ENCODE results near the gene PTH2. TPM values are rescaled to one million over a fixed set of nuclear protein-coding genes. Genes with fewer than 3 reads are reported as not detected.
A peak's percentile ranks its signal among the peaks of the same experiment; 100 is the strongest.

PTH2 gene
- total and polyA plus RNA-seq, 8 donors = not detected

- no peak for TF ChIP-seq CTCF (IDR thresholded peaks at IDR 0.05)
- H3K4me1 ChIP-seq = peaks cover 0 to 31% of the 10 kb centered on the region in 2 donors
- H3K36me3 ChIP-seq = peaks cover 0 to 15% of the 10 kb centered on the region in 2 donors
- ATAC-seq (no peak), DNase-seq (no peak)
- peaks cover 37 to 55% of the 10 kb centered on the region in 2 donors for H3K27me3 ChIP-seq
- no peak overlapping the region for H3K27ac ChIP-seq
- H3K9me3 ChIP-seq = no peaks in the 10 kb centered on the region
- intact Hi-C loops (cut with DNase I) = loop anchor here in 1 of 2 donors (5.0 kb wide), 1 partner anchor 50 kb away; no protein-coding TSS in a partner anchor
- peak overlapping the region in 1 of 2 donors; percentile 84 for H3K4me3 ChIP-seq
Measured at GRCh38 chr19:49442354-49442753, 19.1 kb upstream of the PTH2 start.

DNA sequence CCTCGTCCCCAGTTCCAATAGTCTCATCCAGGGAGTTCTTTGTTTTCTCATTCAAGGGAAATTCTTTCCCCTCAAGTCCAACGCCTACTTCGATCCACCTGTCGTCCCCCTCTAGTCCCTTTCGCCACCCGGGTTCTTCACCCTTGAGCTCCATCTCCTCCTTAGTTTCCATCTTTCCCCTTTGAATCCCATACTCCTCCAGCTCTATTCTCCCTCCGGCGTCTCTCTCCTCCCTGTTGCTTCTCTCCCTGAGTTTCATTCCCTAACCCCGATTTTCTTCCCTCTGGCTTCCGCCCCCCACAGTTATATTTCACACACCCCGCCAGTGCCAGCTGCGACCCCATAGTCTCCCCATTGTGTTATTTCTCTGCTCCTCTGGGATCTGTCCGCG, 18.7 kb upstream of the PTH2 start:
- intact Hi-C loops (cut with DNase I) = loop anchor here in 1 of 2 donors (5.0 kb wide), 1 partner anchor 50 kb away; no protein-coding TSS in a partner anchor
- peaks cover 41 to 59% of the 10 kb centered on the region in 2 donors for H3K27me3 ChIP-seq
- peaks cover 0 to 31% of the 10 kb centered on the region in 2 donors for H3K4me1 ChIP-seq
- ATAC-seq = no peak
- H3K27ac ChIP-seq = no peak overlapping the region
- no peak for TF ChIP-seq CTCF (IDR thresholded peaks at IDR 0.05)
- peaks cover 0 to 11% of the 10 kb centered on the region in 2 donors for H3K36me3 ChIP-seq
- peak overlapping the region in 1 of 2 donors; percentile 84 for H3K4me3 ChIP-seq
- H3K9me3 ChIP-seq = no peaks in the 10 kb centered on the region
- no peak for DNase-seq

GRCh38 chr19:49441210-49441959, 18.1 kb upstream of the PTH2 start, which contains the start of gene SLC17A7:
Gene SLC17A7 (minus strand): TSS chr19:49441527. CDS start chr19:49441379, 148 bp downstream.
- intact Hi-C loops (cut with DNase I) = loop anchor here in 1 of 2 donors (5.0 kb wide), 1 partner anchor 49 kb away; no protein-coding TSS in a partner anchor
- DNase-seq (peak in 1 of 4 donors; percentile 70), ATAC-seq (no peak)
- Histone ChIP-seq H3K27me3 (peaks cover 46 to 65% of the 10 kb centered on the region in 2 donors), H3K4me1 (peaks cover 0 to 34% of the 10 kb centered on the region in 2 donors), H3K4me3 (peak within 1 kb of the TSS in 1 of 2 donors; percentile 84), H3K36me3 (peaks cover 0 to 6% of the 10 kb centered on the region in 2 donors), H3K27ac (no peak within 1 kb of the TSS), H3K9me3 (no peaks in the 10 kb centered on the region)
- TF ChIP-seq CTCF (IDR thresholded peaks at IDR 0.05) = no peak

DNA sequence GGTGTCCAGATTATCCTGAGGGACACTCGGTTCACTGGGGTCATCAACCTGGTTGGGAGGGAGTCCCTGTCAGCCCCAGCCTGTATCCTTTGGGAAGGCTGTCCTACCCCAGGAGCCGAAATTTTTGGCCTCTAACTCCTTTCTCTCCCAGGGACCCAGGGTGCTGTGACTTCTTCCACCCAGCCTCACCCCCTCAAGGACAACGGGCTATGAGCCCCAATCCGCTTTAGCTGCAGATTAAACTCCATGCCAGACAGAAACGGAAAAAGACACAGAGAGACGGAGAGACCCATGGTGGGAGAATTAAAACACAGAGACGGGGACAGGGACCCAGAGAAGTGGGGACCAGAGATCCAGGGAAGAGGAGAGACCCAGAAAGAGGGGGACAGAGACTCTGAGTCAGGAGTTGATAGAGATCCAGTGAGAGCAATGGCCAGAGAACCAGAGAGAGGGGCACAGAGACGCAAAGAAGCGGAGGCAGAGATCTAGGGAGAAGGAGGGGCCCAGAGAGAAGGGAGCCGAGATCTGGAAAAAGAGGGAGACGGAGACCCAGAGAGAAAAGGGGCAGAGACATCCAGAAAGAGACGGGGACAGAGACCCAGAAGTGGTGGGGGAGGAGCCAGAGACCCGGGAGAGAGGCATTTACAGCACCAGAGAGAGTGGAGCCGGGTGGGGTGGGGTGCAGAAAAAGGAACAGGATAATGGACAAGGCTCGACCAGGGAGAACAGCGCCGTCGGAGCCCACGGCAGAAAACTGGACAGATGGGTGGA, 17.4 kb upstream of the PTH2 start:
- H3K4me3 ChIP-seq = no peak overlapping the region
- peaks cover 0 to 37% of the 10 kb centered on the region in 2 donors for H3K4me1 ChIP-seq
- no peak overlapping the region for H3K27ac ChIP-seq
- H3K9me3 ChIP-seq = no peaks in the 10 kb centered on the region
- no peaks in the 10 kb centered on the region for H3K36me3 ChIP-seq
- DNase-seq = no peak
- intact Hi-C loops (cut with DNase I) = loop anchor here in 1 of 2 donors (5.0 kb wide), 1 partner anchor 48 kb away; no protein-coding TSS in a partner anchor
- ATAC-seq = no peak
- no peak for TF ChIP-seq CTCF (IDR thresholded peaks at IDR 0.05)
- H3K27me3 ChIP-seq = peaks cover 53 to 72% of the 10 kb centered on the region in 2 donors

All from left lung (tissue), 10 donors.